GM23248 (cell line): Measurements from ENCODE around the gene USP28. TPM values are rescaled to one million over a fixed set of nuclear protein-coding genes. Genes with fewer than 3 reads are reported as not detected.
A peak's percentile ranks its signal among the peaks of the same experiment; 100 is the strongest.

Experiments used
- DNase-seq: peaks from one replicate; pipeline ENCODE4 v3.0.0-alpha.2; 2015
- H2AFZ ChIP-seq: fragments of 200-600 bp; sonication (generic); 2 replicates; pipeline ENCODE4 v1.6.1; 2016; ENCODE audit warnings: antibody characterized with exemption
- H3F3A ChIP-seq: fragments of 200-600 bp; sonication (generic); 2 replicates; pipeline ENCODE4 v1.6.1; 2016; ENCODE audit warnings: mild to moderate bottlenecking, antibody characterized with exemption, mixed run types; ENCODE audit not compliant: insufficient read depth
- H3K27ac ChIP-seq: fragments of 200-600 bp; sonication (generic); 2 replicates; pipeline ENCODE4 v1.5.1; 2016; ENCODE audit warnings: mild to moderate bottlenecking
- H3K27me3 ChIP-seq: fragments of 200-600 bp; sonication (generic); replicated peaks from 2 replicates; pipeline ENCODE4 v1.6.1; 2016; ENCODE audit warnings: mild to moderate bottlenecking; ENCODE audit not compliant: insufficient read depth
- H3K36me3 ChIP-seq: fragments of 200-600 bp; sonication (generic); 2 replicates; pipeline ENCODE4 v1.6.1; 2016; ENCODE audit warnings: low read depth, mild to moderate bottlenecking
- H3K4me1 ChIP-seq: fragments of 200-600 bp; sonication (generic); 2 replicates; pipeline ENCODE4 v1.6.1; 2016; ENCODE audit warnings: mild to moderate bottlenecking; ENCODE audit not compliant: insufficient read depth
- H3K4me2 ChIP-seq: fragments of 200-600 bp; sonication (generic); one replicate; pipeline ENCODE4 v1.6.1; 2016; ENCODE audit warnings: mild to moderate bottlenecking; ENCODE audit not compliant: unreplicated experiment
- H3K4me3 ChIP-seq: fragments of 200-600 bp; sonication (generic); 2 replicates; pipeline ENCODE4 v1.5.1; 2016; ENCODE audit warnings: mild to moderate bottlenecking
- H3K79me2 ChIP-seq: fragments of 200-600 bp; sonication (generic); 2 replicates; pipeline ENCODE4 v1.6.1; 2016; ENCODE audit warnings: mild to moderate bottlenecking; ENCODE audit not compliant: insufficient read depth
- H3K9ac ChIP-seq: fragments of 200-600 bp; sonication (generic); 2 replicates; pipeline ENCODE4 v1.6.1; 2016; ENCODE audit warnings: mild to moderate bottlenecking
- H3K9me2 ChIP-seq: fragments of 200-600 bp; sonication (generic); 2 replicates; pipeline ENCODE4 v1.6.1; 2016; ENCODE audit warnings: mixed run types, mild to moderate bottlenecking, moderate library complexity; ENCODE audit not compliant: insufficient read depth
- H3K9me3 ChIP-seq: fragments of 200-600 bp; sonication (generic); one replicate; pipeline ENCODE4 v1.6.1; 2017; ENCODE audit warnings: low read depth
- H4K20me1 ChIP-seq: fragments of 200-600 bp; sonication (generic); 2 replicates; pipeline ENCODE4 v1.6.0; 2016; ENCODE audit not compliant: insufficient read depth
- EZH2 ChIP-seq: fragments of 200-600 bp; sonication (generic); IDR thresholded peaks from 2 replicates; pipeline ENCODE4 v1.6.1; 2018; ENCODE audit warnings: antibody characterized with exemption, mild to moderate bottlenecking; ENCODE audit not compliant: insufficient read depth, poor library complexity, severe bottlenecking
- EZH2phosphoT487 ChIP-seq: fragments of 200-600 bp; sonication (generic); IDR thresholded peaks from 2 replicates; pipeline ENCODE4 v1.6.1; 2018; ENCODE audit warnings: antibody characterized with exemption, moderate library complexity, mild to moderate bottlenecking, low read depth; ENCODE audit not compliant: insufficient read depth
- WGBS, 2 experiments: methylation state at CpG; one replicate each; pipeline ENCODE4 v1.1.6; 2015 to 2017; ENCODE audit warnings: low lambda C conversion rate in 2 of 2, low coverage in 1 of 2; ENCODE audit errors: missing lambda C conversion rate in 2 of 2; 5-methylcytosine and 5-hydroxymethylcytosine counted together
- in situ Hi-C: fragments of 300-500 bp; cut with MboI; formaldehyde crosslinking; loops from 2 replicates; pipeline ENCODE4 v1.15.0; 2020
- polyA plus RNA-seq: library from polyadenylated mRNA; unstranded; fragments of >200 nt; fragmentation: Nextera tagmentation; extraction: Ambion mirVana; gene quantifications from 2 replicates; pipeline ENCODE4 v1.2.1, GENCODE V29; 2016
- total RNA-seq: library from RNA; depleted of rRNA; stranded (reverse); fragments of >200 nt; shearing (Covaris generic); gene quantifications from 2 replicates; pipeline ENCODE4 v1.2.3, GENCODE V29; 2014

USP28 gene
- total and polyA plus RNA-seq, 2 experiments from 2014 or later = 17.1 to 25.1 TPM

DNA sequence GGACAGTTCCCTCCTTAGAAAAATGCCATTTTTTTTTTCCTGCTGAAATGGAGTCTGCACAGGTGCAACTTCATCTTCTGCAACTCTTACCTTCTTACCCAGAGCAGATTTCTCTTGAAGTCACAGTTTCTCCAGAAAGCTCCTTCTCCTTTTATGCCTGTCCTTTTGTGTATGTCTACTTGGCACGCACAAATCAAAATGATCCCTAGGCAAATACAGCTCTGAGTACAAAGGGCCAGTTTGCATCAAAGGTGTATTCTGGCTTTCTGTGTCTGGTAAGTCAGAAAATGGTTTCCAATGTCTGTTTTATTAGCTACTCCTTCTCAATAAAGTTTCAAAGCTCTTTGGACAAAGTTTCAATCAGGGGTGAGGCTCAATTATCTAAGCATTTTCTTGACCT is 93.2 kb downstream of the USP28 start:
- Histone ChIP-seq H3K27ac (no peak overlapping the region), H3K4me3 (no peak overlapping the region), H3F3A (peaks cover 7% of the 10 kb centered on the region; the same call in 1 of the 2 replicates), H2AFZ (no peak overlapping the region), H3K9me3 (no peaks in the 10 kb centered on the region), H3K36me3 (no peaks in the 10 kb centered on the region), H3K9me2 (no peaks in the 10 kb centered on the region), H3K79me2 (no peaks in the 10 kb centered on the region), H3K4me1 (peaks cover 3% of the 10 kb centered on the region), H3K4me2 (no peak overlapping the region), H3K27me3 (peaks cover 18% of the 10 kb centered on the region; the same call in 1 of the 2 replicates), H3K9ac (no peak overlapping the region), H4K20me1 (no peaks in the 10 kb centered on the region)
- WGBS, 2 experiments = 60 to 73% methylated on average over 1 of the region's 1 CpG
- no peak for DNase-seq
- in situ Hi-C loops = no loop called here
- TF ChIP-seq EZH2phosphoT487 (no peak), EZH2 (no peak)

DNA sequence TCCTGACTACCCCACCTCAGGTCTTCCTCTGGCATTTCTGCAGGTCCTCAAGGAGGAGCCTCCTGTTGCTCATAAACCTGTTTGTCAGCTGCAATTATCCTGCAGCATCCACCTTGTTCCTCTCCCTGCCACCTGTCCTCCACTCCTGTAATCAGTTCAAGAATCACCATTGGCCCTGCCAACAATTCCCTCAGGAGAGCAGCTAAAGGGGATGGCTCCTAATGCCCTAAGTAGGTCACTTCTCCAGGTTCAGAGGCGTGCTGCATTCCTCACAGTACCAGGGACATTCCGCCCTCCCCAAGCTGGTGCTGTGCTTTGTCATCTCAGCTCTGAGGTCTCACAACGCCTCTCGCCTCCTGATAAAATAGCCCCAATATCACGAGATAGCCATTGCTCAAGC is 93.7 kb downstream of the USP28 start:
- Histone ChIP-seq H2AFZ (no peak overlapping the region), H3K9me2 (no peaks in the 10 kb centered on the region), H3K36me3 (no peaks in the 10 kb centered on the region), H4K20me1 (no peaks in the 10 kb centered on the region), H3K9ac (no peak overlapping the region), H3K9me3 (no peaks in the 10 kb centered on the region), H3K4me3 (no peak overlapping the region), H3F3A (peaks cover 7% of the 10 kb centered on the region; the same call in 1 of the 2 replicates), H3K4me1 (peaks cover 3% of the 10 kb centered on the region), H3K27ac (no peak overlapping the region), H3K79me2 (no peaks in the 10 kb centered on the region), H3K27me3 (peaks cover 20% of the 10 kb centered on the region; the same call in 1 of the 2 replicates), H3K4me2 (no peak overlapping the region)
- TF ChIP-seq EZH2phosphoT487 = no peak
- TF ChIP-seq EZH2 = no peak
- in situ Hi-C loops = no loop called here
- no peak for DNase-seq
- 55 to 57% methylated on average over 5 of the region's 5 CpGs for WGBS, 2 experiments

DNA sequence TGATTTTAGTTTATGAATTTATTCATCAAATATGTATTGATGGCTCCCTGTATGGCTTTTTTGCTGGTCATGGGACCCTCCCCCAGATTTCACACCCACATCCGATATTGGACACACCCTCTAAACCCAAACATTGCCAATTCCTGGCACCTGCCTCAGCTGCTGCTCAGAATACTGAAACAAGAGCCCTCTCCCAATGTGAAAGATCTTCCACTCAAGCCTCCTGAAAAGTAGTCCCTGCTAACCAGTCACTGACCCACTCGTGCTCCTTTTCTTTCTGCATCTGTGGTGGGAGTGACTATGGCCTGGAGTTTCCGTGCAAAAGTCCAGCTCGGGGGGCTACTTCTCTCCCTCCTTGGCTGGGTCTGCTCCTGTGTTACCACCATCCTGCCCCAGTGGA is 95.9 kb downstream of the USP28 start, which contains the start of gene CLDN25:
Gene CLDN25 (plus strand): TSS at position 301 of the 400 bp plus-strand sequence. CDS start 0 bp downstream, at position 301.
- Histone ChIP-seq H3K9ac (no peak within 1 kb of the TSS), H3K9me3 (no peaks in the 10 kb centered on the region), H3F3A (peaks cover 7% of the 10 kb centered on the region; the same call in 1 of the 2 replicates), H3K27me3 (peaks cover 32% of the 10 kb centered on the region; the same call in 1 of the 2 replicates), H3K9me2 (no peaks in the 10 kb centered on the region), H4K20me1 (no peaks in the 10 kb centered on the region), H2AFZ (no peak within 1 kb of the TSS), H3K79me2 (no peaks in the 10 kb centered on the region), H3K27ac (no peak within 1 kb of the TSS), H3K36me3 (no peaks in the 10 kb centered on the region), H3K4me1 (peaks cover 3% of the 10 kb centered on the region), H3K4me3 (no peak within 1 kb of the TSS), H3K4me2 (no peak within 1 kb of the TSS)
- TF ChIP-seq EZH2 = no peak
- TF ChIP-seq EZH2phosphoT487 = no peak
- no peak for DNase-seq
- in situ Hi-C loops = no loop called here
- WGBS, 2 experiments = 43 to 47% methylated on average over 4 of the region's 4 CpGs

DNA sequence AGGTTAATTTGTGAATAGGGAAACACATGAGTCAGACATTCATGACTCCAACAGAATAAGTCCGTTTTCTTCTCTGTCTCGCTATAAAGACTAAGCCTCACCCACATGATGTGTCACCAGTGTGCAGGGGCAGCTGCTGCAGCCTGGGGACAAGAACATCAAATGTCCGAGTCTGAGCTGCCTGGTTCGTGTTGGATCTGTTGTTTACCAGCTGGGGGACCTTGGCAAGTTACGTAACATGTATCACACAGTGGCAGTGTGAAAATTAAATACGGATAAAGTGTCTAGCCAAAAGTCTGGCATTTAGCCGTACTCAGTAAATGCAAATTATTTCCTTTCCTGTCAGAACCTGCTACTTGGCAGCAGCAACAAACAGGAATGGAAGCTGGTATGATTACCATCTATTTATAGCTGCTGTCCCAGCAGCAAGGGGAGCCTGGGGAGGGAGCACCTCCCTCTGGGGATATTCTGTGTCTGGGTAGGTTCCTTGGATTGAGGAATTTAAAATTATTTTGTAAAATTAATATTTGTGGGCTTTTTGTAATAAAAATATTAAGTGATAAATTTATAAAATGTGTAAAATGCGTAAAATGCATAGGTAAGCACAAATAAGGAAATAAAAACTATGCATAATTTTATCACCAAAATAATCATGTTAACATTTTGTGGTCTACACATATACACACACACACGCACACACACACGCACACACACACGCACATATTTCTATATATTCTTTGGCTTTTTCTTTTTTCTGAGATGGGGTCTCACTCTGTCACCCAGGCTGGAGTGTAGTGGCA is 97.1 kb downstream of the USP28 start:
- H3F3A ChIP-seq = peaks cover 7% of the 10 kb centered on the region; the same call in 1 of the 2 replicates
- no peaks in the 10 kb centered on the region for H3K36me3 ChIP-seq
- TF ChIP-seq EZH2phosphoT487 (no peak), EZH2 (no peak)
- H3K9me2 ChIP-seq = no peaks in the 10 kb centered on the region
- peaks cover 32% of the 10 kb centered on the region; the same call in 1 of the 2 replicates for H3K27me3 ChIP-seq
- H3K9me3 ChIP-seq = no peaks in the 10 kb centered on the region
- no peaks in the 10 kb centered on the region for H4K20me1 ChIP-seq
- peak overlapping the region; percentile 38 for H3K4me3 ChIP-seq
- H3K79me2 ChIP-seq = peaks cover 2% of the 10 kb centered on the region
- peak; percentile 83 for DNase-seq
- peak overlapping the region; percentile 34 for H3K4me2 ChIP-seq
- H3K4me1 ChIP-seq = peaks cover 3% of the 10 kb centered on the region
- no peak overlapping the region for H3K9ac ChIP-seq
- in situ Hi-C loops = no loop called here
- WGBS, 2 experiments = 36 to 38% methylated on average over 11 of the region's 11 CpGs
- H2AFZ ChIP-seq = peak overlapping the region; percentile 18; the same call in 1 of the 2 replicates
- H3K27ac ChIP-seq = no peak overlapping the region
